Stimulated activated CD4-positive, alpha-beta T cell treated with anti-CD3 and anti-CD28 coated beads, Interleukin-4, amount 100 ng/mL, for 24 hours (primary cell): ENCODE results near the gene TARBP2.
"Not testable (repeated sequence)": the region's sequence is repeated elsewhere in the genome, so short reads cannot be mapped to it uniquely, and the experiment has no call there.

ENCODE experiments used
- DNase-seq: peaks from one replicate; pipeline ENCODE4 v3.0.0-alpha.2; 2020

TARBP2 gene

DNA sequence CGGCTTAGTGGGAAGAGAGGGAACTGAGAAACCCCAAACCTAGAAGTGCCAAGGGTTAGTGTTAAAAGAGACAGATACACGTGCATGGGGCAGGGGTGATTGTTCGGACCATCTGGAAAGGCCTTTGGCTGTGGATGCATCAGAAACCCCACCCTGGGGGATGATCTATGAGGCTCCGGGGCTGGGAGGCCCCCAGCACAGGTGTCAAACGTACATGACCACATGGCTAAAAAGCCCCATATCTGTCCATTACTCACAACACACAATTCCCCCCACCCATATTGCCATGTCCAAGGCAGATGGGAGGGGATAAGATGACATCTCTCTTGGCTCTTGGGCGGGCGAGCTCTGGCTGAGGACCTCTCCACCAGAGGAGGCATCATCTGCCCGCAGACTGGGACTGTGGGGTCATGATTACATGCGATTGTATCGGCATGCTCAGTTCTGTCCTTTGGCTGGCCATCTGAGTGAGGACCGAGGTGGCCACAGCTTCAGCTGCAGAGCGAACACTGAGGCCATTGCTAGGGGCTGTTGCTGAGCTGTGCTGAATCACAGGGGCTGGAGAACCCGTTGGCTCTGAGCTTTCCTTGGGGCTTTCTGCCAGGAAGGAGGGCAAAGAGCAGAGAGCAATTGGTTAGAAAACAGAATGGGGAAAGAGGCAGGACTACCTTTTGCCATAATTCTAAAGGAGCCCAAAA is 15.8 kb downstream of the TARBP2 start:
- DNase-seq, result no peak

DNA sequence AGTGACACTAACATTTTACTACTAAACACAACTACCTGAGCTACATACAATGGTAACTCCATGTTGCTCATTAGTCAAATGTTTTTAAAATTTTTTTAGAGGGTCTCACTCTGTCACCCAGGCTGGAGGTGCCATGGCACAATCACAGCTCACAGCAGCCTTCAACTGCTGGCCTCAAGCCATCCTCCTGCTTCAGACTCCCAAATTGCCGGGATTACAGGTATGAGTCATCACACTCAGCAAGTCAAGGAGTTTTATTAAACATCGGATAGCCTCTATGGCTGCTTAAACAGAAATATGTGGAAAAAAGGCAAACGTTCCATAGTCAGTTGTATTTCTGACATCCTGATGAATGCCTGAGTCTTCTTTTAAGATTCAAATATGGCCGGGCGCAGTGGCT is 17.3 kb downstream of the TARBP2 start:
- DNase-seq, result no peak

DNA sequence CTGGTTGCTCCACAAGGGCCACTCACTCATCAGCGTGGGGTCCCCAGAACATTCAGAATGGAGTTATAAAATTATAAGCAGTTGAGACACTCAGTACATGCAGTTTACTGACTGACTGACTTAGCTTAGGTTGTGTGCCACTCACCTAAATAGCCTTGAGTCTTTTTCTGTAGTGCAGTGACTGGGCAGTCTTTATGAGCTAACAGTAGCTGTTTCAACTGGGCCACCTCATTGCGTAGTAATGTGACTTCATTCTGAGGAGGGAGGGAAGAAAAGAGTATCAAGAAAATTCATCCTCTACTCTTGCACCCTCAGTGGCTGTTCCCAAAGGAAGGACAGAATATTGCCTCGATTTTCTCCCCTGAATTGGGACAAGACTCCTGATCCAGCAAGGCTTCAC is 22.0 kb downstream of the TARBP2 start:
- DNase-seq, result no peak

DNA sequence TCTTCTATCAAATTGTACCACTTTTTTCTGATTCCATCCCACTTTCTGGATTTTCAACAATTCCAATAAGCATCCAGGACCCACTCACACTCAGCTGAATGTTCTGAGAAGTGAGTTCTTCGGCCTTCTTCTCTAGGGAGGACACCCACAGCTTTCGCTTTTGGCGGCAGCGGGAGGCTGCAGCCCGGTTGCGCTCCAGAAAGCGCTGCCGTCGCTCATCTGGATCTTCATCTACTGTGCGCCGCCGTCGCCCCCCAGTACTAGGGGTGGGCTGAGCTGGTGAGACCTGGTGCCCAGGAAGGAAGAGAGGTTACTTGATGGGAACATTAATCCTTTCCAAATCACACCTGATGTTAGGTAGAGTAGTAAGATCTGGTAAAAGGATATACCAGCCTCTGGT is 23.4 kb downstream of the TARBP2 start:
- DNase-seq, result no peak

DNA sequence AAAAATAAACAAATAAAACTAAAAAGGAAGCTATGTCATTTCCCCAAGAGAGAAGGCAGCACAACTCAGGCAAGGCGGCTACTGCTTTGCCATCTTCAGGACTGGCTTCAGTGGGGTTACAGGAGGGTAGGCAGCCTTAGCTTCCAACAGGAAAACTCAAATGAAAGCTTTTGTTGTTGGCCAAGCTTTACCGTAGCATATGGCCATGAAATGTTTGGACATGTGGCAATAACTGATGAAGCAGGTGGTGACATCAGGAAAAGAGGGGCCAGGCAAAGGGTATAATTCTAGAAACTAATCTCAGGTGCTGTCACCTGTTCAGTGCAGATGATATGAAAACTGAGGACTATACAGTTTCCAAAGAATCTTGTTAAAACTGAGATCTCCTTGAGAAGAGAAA is 29.0 kb downstream of the TARBP2 start:
- DNase-seq, result no peak

DNA sequence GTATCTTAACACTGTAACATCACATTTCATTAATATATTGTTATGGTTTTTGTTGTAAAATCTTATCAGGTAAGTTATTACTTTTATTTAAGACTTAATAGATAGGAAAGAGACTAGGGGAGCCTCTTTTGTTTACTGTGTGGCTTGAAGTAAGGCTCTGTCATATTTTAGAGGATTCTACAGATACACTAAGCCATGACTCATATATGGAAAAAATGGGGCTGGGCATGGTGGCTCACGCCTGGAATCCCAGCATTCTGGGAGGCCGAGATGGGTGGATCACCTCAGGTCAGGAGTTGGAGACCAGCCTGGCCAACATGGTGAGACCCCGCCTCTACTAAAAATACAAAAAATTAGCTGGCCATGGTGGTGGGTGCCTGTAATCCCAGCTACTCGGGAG is 29.8 kb downstream of the TARBP2 start:
- no peak for DNase-seq

DNA sequence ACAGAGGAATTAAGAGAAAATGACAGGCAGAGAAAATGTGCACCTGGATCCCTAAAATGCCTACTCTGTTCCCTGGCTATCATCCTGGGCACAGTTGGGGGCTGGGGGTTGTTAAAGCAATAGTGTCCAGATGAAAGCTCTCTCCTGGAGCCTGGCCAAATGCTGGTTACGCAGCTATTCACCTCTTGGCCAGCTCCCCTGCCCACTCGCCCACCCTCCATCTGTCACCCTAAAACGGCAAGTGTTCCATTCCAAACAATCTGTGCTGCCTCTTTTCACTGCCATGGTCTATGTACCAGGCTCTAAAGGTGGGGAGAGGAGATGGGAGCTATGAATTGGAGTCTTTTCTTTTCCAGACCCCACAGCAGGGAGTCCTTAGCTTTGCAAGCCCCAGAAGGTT is 30.9 kb downstream of the TARBP2 start:
- DNase-seq, result no peak

DNA sequence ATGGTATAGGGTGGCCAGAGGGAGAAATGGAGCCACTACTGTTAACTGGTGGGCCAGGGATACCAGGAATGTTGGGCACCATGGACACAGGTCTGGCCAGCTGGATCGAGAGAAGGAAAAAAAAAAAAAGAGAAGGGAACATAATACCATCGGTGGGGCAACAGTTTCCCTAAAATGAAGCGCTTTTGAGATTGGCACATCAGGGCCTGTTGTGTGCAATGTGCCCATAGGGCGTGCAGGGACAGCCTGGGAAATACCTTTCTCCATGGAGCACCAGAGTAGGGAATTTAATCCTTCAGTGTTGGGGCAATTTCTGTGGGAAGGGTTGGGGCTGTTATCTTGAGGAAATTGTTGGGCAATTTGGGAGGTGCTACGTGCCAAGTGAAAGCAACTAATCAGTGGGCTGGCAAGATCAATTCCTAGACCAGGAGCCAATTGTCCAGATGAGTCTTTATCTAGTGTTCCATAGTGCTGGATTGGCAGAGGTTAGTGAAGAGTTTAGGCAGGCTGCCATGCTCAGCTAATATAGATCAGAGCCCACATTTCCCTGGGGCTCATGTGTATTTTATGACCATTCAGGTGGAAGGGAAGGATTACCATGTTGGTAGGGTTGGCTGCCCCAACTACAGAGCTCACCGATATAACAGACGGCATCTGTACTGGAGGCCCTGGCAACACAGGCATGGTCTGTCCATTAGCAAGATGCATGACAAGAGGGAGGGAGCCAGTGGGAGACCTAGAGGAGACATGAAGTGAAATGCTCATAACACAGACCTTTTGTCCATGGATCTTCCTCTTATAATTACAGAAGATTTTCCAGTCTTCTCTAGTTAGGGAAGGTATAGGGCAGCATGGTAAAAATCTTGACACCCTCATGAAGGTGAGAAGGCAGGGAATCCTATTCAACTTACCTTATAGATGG is 31.7 kb downstream of the TARBP2 start:
- no peak for DNase-seq

DNA sequence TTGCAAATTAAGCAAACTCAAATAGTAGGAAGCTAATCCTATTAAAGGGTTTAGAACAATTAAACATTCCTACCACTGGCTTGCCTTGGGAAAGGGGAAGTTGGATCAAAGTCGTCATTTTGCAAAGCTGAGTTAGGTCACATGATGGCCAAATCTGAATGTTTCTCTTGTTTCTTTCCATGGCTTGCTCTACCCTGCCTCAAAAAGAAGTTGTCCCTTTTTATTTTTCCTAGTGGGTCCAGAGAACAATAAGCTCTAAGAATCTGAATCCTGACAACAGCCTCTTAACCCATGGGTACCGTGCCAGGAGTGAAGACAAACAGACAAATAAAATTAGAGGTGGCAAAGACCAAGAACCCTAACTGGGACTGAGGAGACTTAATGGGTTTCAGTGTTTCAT is 32.4 kb downstream of the TARBP2 start:
- DNase-seq, result no peak

DNA sequence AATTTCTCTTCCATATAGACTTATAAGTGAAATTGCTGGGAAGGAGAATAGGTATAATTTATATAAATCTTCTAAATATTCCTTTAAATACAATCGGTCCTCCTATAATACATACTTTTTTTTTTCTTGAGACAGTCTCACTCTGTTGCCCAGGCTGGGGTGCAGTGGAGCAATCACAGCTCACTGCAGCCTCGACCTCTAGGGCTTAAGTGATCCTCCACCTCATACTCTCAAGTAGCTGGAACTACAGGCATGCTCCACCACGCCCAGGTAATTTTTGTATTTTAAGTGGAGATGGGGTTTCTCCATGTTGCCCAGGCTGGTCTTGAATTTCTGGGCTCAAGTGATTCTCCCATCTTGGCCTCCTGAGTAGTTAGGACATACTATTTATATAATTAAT is 35.9 kb downstream of the TARBP2 start:
- DNase-seq, result no peak

DNA sequence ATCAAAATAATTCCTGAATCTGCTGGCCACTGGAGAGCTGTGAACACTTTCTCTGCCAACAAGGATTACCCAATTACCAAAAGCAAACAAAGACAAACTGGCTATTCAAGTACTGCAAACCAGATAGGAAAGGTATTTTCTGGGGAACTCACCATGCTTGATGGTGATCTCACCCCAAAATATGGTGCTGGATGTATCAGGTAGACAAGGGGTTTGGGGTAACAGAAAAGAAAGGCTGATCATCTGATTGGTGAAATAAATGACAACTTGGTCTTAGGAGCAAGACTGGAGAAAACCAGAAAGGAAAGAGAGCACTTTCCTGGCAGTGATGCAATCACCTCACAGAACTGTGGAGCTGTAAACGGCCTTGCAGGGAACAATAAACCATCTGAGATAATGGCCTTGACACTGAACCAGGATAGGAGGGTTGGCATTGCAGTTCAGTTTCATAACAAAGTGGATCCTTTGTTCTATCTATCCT is 37.2 kb downstream of the TARBP2 start:
- DNase-seq, result no peak

DNA sequence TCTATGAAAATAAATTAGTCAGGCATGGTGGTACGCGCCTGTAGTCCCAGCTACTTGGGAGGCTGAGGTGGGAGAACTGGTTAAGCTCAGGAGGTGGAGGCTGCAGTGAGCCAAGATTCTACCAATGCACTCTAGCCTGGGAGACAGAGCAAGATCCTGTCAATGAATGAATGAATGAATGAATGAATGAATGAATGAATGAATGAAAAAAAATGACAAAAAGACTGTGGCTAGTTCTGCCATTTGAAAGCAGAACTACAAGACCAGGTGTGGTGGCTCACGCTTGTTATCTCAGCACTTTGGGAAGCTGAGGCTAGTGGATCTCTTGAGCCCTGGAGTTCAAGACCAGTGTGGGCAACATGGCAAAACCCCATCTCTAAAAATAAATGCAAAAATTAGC is 38.4 kb downstream of the TARBP2 start:
- DNase-seq, result no peak

DNA sequence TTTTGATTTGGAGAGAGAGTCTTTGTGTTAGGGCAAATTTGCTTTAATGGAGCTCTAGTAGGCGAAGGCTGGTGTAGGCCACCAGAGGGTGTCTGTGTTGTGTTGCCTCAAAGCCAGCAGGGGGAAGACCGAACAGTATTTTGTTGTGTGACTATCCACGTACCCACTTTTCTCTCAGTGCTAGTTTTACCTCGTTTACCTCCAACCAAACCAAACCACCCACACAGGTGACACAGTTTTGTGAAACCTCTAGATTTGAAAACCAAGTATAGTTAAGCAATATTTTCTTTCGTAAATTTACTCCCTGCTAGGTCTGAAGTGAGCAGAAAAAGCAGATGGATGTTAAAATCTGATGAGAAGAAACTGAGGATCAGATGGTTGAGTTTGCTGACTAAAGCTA is 42.5 kb downstream of the TARBP2 start:
- peak; percentile 62 for DNase-seq

DNA sequence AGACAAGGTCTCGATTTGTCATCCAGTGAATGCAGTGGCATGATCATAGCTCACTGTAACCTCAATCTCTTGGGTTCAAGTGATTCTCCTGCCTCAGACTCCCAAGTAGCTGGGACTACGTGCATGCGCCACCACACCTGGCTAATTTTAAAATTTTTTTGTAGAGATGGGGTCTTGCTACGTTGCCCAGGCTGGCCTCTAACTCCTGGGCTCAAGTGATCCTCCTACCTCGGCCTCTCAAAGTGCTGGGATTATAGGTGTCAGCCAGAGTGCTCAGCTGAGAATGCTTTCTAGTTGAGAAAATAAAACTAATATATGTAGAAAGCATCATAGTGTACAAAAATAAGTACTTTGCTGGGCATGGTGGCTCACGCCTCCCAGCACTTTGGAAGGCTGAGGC is 47.3 kb downstream of the TARBP2 start:
- DNase-seq, result not testable (repeated sequence)

DNA sequence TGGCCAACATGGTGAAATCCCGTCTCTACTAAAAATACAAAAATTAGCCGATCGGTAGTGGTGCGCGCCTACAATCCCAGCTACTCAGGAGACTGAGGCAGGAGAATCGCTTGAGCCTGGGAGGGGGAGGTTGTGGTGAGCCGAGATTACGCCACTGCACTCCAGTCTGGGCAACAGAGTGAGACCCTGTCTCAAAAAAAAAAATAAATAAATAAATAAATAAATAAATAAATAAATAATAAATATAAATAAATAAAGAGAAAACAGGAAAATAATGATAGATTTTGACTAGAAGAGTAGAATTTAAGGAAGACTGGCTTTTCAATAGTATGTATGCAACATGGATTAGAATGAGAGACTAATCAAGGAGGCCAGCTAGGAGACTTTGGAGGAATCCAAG is 49.0 kb downstream of the TARBP2 start:
- DNase-seq, result not testable (repeated sequence)

DNA sequence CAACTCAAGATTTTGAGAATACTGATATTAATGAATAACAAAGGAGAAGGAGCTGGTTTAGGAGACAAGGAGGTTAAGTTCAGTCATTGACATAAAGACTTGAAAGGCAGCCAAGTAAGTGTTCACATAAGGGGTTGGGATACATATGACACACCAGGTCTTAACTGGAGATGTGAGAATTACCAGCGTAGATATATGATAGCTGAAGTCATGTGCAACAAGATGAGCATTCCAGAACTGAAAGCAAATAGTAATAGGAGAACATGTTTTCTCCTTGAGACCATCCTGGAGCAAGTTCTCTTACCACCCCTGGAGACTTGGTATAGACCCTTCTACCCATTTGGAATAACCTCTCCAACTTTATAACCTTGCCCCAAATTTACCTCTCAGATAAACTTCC is 49.5 kb downstream of the TARBP2 start:
- DNase-seq, result no peak

DNA sequence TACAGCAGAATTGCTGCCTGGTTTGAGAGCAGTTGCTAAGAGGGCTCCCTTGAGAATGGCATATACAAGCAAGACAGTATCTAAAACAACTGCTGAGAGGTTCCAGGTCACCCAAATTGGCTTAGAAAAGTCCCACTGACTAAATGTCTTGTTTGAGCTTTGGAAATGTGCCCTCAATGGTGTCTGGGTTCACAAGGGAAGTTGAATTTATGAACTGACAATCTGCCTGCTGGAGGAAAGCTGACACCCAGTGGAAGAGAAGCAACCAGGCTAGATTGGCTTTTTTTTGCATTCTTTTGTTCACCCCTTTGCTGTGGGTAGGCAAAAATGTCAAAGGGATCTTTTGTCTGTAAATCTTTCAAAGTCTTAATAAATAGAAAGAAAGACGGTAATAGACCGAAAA is 50.8 kb downstream of the TARBP2 start:
- no peak for DNase-seq

DNA sequence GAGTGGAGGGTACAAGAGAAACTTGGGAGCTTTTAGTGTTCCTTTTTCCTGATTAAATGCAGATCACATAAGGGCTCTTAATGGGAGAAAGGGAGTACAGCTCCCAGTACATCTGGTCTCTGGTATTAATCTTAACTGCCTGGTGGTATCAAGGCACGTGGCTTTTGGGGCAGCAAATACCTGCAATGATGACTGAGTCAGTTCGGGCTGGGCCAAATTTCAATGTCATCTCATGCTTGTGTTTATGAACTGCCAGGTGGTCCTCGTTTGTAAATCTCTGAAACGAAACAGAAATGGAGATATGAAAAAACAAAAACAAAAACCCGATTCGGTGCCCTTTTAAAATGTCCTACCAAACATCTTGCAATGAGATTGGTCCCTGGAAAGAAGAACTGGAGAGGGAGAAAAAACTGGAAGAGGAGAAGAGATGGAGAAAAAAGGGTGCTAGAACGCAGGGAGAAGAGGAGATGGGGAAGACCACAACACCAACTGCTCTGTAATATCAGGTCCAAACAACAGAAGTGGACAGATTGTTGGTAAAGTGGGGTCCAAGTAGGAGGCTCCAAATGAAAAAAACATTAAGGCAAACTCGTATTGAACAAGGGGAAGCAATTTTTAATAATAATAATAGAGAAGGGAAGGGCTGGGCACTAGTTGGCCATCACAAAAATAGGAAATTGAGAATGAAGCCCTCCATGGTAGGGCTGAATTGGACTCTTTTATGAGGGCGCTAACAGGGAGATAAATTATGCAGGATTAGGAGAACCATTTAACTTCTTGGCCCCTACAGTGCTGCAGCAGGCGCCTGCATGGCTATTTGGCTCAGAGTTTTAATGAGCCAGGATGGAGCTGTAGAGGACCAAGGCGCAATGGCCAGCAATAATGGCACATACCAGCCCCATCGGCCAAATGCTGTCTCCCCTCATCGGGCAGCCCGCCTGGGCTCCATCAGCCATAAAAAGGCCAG is 51.6 kb downstream of the TARBP2 start:
- DNase-seq, result no peak
